ENCODE data around the gene AXDND1.

DNA sequence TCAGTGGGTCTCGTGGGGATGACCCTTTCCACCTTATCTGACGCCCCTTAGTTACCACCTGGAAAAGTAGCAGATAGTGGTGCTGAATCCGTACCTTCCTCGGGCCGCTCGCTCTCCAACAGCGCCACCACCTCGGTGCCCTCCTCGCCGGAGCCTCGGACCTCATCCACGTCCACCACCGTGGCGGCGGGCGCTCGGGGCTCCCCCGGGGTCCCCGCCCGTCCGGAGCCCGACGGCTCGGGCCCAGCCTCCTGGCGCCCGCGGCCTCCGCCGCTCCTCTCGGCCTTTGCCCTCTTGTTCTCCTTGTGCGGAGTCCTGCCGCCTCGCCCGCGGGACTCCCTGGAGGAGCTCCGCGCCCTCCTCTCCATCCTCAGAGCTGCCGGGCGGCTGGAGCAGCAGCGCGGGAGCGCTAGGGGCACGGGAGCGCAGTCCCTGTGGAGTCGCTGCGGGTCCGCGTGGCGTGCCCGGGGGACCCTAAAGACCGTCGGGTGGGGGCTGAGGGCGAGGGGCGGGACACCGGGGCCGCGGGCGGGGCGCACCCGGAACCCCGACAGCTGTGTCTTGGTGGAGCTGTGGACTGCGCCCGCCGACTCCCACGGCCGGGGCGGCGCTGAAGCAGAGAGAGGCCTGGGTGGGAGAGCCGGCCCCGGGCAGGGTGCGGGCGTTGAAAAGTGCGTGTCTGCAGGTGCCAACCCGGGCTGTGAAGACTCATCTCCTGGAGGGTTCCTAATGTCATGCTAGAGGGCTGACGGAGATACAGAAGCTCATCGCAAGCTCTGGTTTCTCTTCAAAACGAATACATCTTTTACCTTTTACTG lies 209.9 kb downstream of the AXDND1 start, which contains the start of gene NPHS2:
- TF ChIP-seq CEBPB (IDR thresholded peaks at IDR 0.05) = no peak
- TF ChIP-seq CREB1 (IDR thresholded peaks at IDR 0.05; ENCODE audit: low read depth) = no peak

All from Ishikawa (cell line).